GM12872 (cell line): ENCODE data around the gene MYRIP.

Experiments
- TF ChIP-seq, protein P1 (sequence below): IDR thresholded peaks from 3 replicates; pipeline ENCODE4 v1.5.1; 2011; ENCODE audit warnings: low read depth, mild to moderate bottlenecking, low read length, moderate library complexity; ENCODE audit not compliant: insufficient read depth

MYRIP gene

DNA sequence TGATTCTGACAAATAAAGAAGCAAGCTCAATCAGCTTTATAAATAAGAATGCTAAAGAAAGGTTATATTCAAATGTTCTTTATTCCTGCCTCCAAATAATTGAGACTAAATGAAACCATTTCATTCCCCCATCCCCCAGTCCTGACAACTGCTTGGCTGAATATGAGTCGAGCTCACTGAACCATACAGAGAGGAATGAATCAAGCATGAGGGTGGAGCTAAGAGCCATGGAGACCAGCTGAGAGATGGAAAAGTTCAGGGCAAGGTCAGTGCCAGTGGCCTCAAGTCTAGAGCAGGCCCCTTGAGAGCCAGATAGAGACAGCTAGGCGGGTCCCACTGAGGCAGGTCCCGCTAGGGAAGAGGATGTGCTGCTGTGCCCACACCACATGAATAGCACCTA is 311.4 kb downstream of the MYRIP start:
- TF ChIP-seq, protein P1, sequence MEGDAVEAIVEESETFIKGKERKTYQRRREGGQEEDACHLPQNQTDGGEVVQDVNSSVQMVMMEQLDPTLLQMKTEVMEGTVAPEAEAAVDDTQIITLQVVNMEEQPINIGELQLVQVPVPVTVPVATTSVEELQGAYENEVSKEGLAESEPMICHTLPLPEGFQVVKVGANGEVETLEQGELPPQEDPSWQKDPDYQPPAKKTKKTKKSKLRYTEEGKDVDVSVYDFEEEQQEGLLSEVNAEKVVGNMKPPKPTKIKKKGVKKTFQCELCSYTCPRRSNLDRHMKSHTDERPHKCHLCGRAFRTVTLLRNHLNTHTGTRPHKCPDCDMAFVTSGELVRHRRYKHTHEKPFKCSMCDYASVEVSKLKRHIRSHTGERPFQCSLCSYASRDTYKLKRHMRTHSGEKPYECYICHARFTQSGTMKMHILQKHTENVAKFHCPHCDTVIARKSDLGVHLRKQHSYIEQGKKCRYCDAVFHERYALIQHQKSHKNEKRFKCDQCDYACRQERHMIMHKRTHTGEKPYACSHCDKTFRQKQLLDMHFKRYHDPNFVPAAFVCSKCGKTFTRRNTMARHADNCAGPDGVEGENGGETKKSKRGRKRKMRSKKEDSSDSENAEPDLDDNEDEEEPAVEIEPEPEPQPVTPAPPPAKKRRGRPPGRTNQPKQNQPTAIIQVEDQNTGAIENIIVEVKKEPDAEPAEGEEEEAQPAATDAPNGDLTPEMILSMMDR, result no peak

DNA sequence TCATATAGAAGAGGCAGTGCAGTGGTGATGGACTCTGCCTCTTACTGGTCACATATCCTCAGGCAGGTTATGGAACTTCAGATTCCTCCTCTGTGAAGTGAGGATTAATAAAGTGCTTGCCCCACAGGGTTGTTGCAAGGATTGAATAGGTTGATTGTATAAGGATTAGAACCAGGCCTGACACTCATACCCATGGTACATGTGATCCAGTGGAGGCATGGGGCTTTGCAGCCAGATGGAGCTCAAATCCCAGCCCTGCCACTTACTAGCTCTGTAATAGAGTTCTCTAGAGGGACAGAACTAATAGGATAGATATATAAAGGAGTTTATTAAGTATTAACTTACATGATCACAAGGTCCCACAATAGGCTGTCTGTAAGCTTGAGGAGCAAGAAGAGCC is 315.5 kb downstream of the MYRIP start:
- TF ChIP-seq, protein P1, result no peak

DNA sequence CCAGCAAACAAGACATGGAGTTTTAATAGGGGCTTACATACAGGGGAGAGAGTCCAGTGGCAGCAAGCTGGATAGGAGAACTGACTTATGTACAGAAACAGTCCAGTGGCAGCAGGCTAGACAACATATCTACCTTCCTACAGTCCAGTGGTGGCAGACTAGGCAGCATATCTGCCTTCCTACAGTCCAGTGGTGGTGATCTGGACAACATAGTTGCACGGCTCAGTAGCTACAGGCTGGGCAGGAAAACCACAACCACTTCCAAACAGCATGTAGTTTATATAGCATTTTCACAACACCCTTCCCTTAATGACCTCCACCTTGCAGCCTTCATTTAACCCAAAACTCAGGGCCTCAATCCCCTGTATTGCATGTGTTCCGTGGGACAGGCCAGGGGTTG is 318.8 kb downstream of the MYRIP start:
- TF ChIP-seq, protein P1, result no peak

DNA sequence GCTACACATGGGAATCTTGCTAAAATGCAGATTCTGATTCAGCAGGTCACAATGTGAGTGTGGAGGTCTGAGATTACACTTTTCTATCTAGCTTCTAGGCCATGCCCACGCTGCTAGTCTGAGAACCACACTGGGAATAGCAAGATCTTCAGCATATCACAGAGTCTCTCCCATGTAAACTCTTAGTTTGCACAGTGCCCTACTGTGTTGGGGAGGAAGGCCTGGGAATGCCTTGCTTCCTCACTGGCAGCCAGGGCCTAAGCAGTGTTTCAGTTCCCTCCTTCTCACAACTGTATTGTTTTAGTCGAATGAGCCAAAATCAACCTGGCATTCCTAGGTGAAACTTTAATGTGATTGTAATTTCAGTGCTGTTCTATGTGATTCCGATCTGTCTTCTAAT is 320.1 kb downstream of the MYRIP start:
- TF ChIP-seq, protein P1, result no peak

DNA sequence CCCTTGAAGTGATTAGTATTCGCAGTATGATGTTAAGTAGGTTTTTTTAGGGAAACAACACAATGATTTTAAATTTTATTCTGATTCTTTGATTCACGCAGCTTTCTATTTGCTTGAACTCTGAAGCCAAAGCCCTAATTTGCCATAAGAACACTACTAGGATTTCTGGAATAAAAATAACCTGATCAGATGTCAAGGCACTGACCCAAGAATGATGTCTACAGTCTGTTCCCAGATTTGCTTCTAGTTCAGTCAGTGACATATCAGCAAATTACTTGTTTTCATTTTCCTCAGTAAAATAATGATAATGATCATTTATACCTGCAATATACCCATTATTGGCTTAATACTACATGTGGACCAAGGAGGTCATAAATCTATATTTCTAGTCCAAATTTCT is 320.6 kb downstream of the MYRIP start:
- TF ChIP-seq, protein P1, result no peak

DNA sequence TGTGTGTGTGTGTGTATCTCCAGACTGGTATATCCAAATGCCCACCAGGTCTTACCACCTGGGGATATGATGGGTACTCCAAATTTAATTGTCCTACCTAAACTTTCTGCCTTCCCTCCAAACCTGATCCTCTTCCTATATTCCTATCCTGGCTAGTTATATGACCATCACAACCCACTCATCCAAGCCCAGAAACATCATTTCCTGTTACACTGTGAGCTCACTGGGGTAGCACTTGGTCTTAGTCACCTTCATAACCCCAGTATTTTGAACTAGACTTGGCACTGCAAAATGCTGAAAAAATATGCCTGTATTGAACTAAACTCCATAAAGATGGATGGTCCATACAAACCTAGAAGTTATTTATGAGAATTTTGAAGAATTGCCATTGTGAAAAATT is 321.3 kb downstream of the MYRIP start:
- TF ChIP-seq, protein P1, result no peak

DNA sequence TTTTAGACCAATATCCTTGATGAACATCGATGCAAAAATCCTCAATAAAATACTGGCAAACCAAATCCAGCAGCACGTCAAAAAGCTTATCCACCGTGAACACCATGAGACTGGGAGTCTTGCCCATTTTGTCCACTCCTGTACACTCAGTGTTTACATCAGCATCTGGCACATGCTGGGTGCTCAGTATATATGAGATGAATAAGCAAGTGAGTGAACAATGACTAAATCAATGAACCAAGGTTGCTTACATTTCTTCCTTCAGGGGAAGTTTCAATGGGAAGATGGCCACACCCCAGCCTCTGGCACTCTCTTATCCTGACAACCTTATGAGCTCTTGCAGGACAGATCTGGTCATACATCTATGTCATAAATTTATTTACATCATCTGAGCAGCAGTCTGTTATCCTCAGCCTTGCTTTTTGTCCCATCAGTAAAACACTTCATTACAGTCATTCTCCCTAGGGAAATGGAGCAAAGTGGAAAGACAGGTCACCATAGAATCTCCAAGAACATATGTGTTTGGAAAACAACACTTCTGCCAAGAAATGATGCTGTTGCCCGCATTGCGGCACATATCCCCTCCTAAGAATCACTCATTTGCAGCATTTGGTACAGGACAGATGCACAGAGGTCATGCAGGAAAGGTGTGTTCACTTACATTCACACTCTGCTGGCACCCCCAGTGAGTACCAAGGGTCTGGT is 328.3 kb downstream of the MYRIP start:
- TF ChIP-seq, protein P1, result no peak
